Vagina (tissue), 2 donors: ENCODE results near the gene FANK1. TPM values are rescaled to one million over a fixed set of nuclear protein-coding genes. Genes with fewer than 3 reads are reported as not detected.
"Not testable (repeated sequence)": the region's sequence is repeated elsewhere in the genome, so short reads cannot be mapped to it uniquely, and the experiment has no call there.

Source experiments
- DNase-seq, 2 donors: peaks; one replicate each; pipeline ENCODE4 v3.0.0-alpha.2; 2017; ENCODE audit errors: extremely low spot score in 2 of 2
- H3K27ac ChIP-seq: fragments of 200-600 bp; sonication (generic); one replicate; pipeline ENCODE4 v1.5.1; 2019
- H3K27me3 ChIP-seq: fragments of 200-600 bp; sonication (generic); one replicate; pipeline ENCODE4 v1.5.1; 2019
- H3K36me3 ChIP-seq, 2 donors: fragments of 200-600 bp; sonication (generic); one replicate each; pipeline ENCODE4 v1.5.1; 2017 to 2019
- H3K4me1 ChIP-seq: fragments of 200-600 bp; sonication (generic); one replicate; pipeline ENCODE4 v1.5.1; 2019
- H3K4me3 ChIP-seq, 2 donors: fragments of 200-600 bp; sonication (generic); 1 replicate in 1 of 2; 2 replicates in 1 of 2; pipeline ENCODE4 v1.5.1; 2016 to 2019
- H3K9me3 ChIP-seq: fragments of 200-600 bp; sonication (generic); one replicate; pipeline ENCODE4 v1.5.1; 2019
- POLR2A ChIP-seq, 2 donors: fragments of 450-650 bp; IDR thresholded peaks; one replicate each; pipeline ENCODE4 v1.6.1; 2017; ENCODE audit warnings: antibody characterized with exemption in 2 of 2, mild to moderate bottlenecking in 2 of 2, moderate library complexity in 2 of 2
- POLR2AphosphoS5 ChIP-seq, 2 donors: sonication (generic); formaldehyde crosslinking; IDR thresholded peaks; one replicate each; pipeline ENCODE4 v1.9.0; 2017; ENCODE audit warnings: antibody characterized with exemption in 2 of 2, mild to moderate bottlenecking in 2 of 2, low read depth in 1 of 2; ENCODE audit not compliant: insufficient read depth in 1 of 2
- intact Hi-C: fragments of 100-400 bp; cut with DNase I; formaldehyde crosslinking; loops from one replicate; pipeline ENCODE4 v1.15.1; 2023
- total RNA-seq: library from RNA; depleted of rRNA; stranded (reverse); fragments of >200 nt; gene quantifications from one replicate; pipeline ENCODE4 v1.2.3, GENCODE V29; 2016
- TF ChIP-seq, protein P1 (sequence below), 3 experiments: fragments of 450-650 bp in 2 of 3; fragments of 200-600 bp in 1 of 3; sonication (generic) in 1 of 3; IDR thresholded peaks; one replicate each; pipeline ENCODE4 v1.5.1; 2017 to 2019; ENCODE audit warnings: antibody characterized with exemption in 3 of 3, mild to moderate bottlenecking in 2 of 3, moderate library complexity in 2 of 3

Gene FANK1
- total RNA-seq, 1 donor from 2014 or later = 6.6 TPM

DNA sequence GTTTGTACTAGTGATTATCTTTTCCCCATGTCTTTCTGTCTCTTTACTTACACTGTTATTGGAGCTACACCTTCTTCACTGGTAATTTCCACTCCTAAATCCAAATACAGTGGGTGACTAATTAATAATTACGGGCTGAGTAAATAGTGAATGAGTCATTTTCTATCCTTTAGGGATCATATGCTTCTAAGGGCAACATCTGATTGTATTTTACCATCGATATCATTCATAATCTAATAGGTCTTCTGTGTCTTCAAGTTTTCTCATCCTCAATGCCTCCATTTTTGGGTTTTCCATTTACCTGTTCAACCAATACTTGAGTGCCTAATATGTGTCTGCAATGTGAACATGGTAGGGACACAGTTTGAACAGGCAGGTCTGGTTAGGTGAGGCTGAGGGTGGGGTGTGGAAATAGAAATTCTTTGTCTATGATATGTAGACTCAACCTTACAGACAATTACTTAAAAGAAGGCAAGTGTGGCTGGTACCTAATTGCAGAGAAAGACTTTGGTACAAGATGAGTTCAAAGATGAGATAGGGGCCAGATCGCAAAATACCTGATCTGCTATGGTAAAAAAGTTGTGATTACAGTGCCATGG lies 9.4 kb upstream of the FANK1 start:
- Histone ChIP-seq H3K4me3 (no peak overlapping the region), H3K4me1 (no peaks in the 10 kb centered on the region), H3K36me3 (no peaks in the 10 kb centered on the region), H3K27ac (no peak overlapping the region), H3K9me3 (no peaks in the 10 kb centered on the region), H3K27me3 (no peaks in the 10 kb centered on the region)
- DNase-seq = no peak
- intact Hi-C loops = no loop called here
- TF ChIP-seq, protein P1, sequence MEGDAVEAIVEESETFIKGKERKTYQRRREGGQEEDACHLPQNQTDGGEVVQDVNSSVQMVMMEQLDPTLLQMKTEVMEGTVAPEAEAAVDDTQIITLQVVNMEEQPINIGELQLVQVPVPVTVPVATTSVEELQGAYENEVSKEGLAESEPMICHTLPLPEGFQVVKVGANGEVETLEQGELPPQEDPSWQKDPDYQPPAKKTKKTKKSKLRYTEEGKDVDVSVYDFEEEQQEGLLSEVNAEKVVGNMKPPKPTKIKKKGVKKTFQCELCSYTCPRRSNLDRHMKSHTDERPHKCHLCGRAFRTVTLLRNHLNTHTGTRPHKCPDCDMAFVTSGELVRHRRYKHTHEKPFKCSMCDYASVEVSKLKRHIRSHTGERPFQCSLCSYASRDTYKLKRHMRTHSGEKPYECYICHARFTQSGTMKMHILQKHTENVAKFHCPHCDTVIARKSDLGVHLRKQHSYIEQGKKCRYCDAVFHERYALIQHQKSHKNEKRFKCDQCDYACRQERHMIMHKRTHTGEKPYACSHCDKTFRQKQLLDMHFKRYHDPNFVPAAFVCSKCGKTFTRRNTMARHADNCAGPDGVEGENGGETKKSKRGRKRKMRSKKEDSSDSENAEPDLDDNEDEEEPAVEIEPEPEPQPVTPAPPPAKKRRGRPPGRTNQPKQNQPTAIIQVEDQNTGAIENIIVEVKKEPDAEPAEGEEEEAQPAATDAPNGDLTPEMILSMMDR (IDR thresholded peaks at IDR 0.05) = no peak
- TF ChIP-seq POLR2A (IDR thresholded peaks at IDR 0.05) = no peak
- TF ChIP-seq POLR2AphosphoS5 (IDR thresholded peaks at IDR 0.05; ENCODE audit: insufficient read depth in 1 of 2, low read depth in 1 of 2) = peak in 1 of 2 donors; percentile 62

- H3K4me1 ChIP-seq, H3K9me3 ChIP-seq, H3K4me3 ChIP-seq, H3K27me3 ChIP-seq, H3K36me3 ChIP-seq, DNase-seq, intact Hi-C loops, H3K27ac ChIP-seq: not testable (repeated sequence)
These were observed 6.9 kb upstream of the FANK1 start for GRCh38 chr10:125889441-125889840.

DNA sequence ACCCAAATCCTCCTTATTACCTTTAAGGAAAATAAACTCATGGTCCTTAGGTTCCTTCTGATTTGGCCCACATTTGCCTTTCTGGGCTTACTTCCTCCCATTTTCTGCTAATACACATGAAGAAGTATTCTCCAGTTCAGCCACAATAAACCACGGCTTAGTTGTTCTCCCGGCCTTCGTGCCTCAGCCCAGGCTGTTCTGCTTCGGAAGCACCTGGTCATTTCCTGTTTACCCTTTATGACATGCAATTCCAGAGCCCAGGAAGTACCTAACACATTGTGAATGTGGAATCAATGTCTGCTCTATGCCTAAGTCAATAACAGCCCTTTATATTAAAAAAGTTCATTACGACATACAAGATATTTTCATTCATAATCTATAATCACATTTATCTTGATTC lies 4.0 kb upstream of the FANK1 start:
- H3K27ac ChIP-seq, intact Hi-C loops: not testable (repeated sequence)

DNA sequence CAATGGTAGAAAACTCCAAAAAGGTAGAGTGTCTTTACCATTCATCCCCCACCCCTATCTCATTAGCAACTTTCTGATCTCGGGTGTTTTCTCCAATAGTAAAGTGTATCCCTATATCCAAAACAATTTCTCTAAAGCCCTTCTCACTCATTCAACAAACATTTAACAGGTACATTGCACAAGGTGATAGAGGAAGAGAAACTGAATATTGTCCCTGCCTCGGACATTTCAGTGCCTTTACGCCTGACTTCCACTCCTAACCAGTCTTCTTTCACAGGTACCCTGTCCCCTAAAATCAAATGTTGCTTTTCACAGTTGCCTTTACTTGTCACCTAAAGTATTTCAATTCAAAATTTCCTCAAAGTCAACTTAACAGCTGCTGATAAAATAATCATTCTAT lies 2.2 kb upstream of the FANK1 start:
- H3K36me3 ChIP-seq, intact Hi-C loops, H3K27me3 ChIP-seq, H3K4me3 ChIP-seq, H3K27ac ChIP-seq, H3K9me3 ChIP-seq, DNase-seq: not testable (repeated sequence)
- peaks cover 19% of the 10 kb centered on the region for H3K4me1 ChIP-seq

More for the DNA sequence above, 4.0 kb upstream of the FANK1 start:
- not testable (repeated sequence) for H3K9me3 ChIP-seq, H3K27me3 ChIP-seq, H3K36me3 ChIP-seq, DNase-seq, H3K4me3 ChIP-seq
- H3K4me1 ChIP-seq = peaks cover 16% of the 10 kb centered on the region

- Histone ChIP-seq H3K4me1 (peaks cover 19% of the 10 kb centered on the region), H3K4me3 (peak overlapping the region; percentile 70 to 92), H3K27ac (peak overlapping the region; percentile 86)
- H3K36me3 ChIP-seq, H3K9me3 ChIP-seq, intact Hi-C loops, H3K27me3 ChIP-seq: not testable (repeated sequence)
- peak in 1 of 2 donors; percentile 97 for DNase-seq
These were observed 955 bp upstream of the FANK1 start for GRCh38 chr10:125895130-125896087.

DNA sequence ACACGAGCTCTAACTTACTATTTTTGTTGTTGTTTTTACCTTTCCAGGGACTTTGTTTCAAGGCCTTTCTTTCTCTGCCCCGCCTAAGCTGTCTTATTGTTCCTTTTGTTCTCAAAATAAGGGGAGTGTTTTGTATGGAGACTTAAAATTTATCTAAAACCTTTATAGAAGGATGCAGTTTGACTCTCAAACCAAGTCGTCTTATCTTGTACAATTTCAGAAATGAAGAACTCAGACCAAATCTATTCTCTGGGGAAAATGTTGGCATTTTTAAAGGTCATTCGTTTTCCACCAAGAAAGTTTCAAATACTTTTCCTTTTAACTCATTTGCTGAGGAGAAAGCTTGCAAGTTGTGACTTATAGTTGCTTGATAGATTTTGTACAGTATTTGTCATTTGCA lies 953 bp downstream of the FANK1 start:
- H3K36me3 ChIP-seq, intact Hi-C loops, DNase-seq, H3K9me3 ChIP-seq, H3K27me3 ChIP-seq: not testable (repeated sequence)
- Histone ChIP-seq H3K27ac (peak overlapping the region; percentile 86), H3K4me3 (peak overlapping the region in 1 of 2 donors; percentile 92), H3K4me1 (peaks cover 19% of the 10 kb centered on the region)

- H3K4me3 ChIP-seq, H3K36me3 ChIP-seq, H3K27me3 ChIP-seq, H3K9me3 ChIP-seq, H3K27ac ChIP-seq, H3K4me1 ChIP-seq, intact Hi-C loops, DNase-seq: not testable (repeated sequence)
- TF ChIP-seq POLR2AphosphoS5 (IDR thresholded peaks at IDR 0.05; ENCODE audit: insufficient read depth in 1 of 2, low read depth in 1 of 2) = peak in 1 of 2 donors; percentile 43
These were observed 4.6 kb downstream of the FANK1 start for GRCh38 chr10:125900963-125901362.

DNA sequence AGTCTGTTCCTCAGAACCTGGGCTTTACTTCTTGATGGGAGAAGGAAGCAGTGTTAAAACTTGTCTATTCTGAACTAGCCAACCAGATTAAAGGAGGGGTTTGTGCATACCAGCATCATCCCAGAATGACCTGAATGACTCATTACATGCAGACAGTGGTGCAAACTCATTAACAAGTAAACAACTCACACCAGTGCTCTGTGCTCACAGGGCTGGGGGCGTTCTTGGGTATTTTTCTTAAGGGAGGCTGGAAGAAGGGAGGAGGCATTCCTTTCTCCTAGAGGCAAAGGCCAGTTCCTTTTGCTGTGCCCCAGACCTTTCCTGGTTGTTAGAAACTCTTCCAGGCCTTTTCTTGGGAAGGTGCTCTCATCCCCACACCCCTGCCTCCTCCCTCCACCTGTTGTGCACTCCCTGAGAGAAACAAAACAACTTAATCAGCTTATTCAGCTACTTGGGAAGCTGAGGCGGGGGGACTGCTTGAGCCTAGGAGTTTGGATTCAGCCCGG lies 6.8 kb downstream of the FANK1 start:
- H3K27ac ChIP-seq, H3K9me3 ChIP-seq, intact Hi-C loops, H3K4me1 ChIP-seq, H3K27me3 ChIP-seq, H3K36me3 ChIP-seq, DNase-seq, H3K4me3 ChIP-seq: not testable (repeated sequence)

DNA sequence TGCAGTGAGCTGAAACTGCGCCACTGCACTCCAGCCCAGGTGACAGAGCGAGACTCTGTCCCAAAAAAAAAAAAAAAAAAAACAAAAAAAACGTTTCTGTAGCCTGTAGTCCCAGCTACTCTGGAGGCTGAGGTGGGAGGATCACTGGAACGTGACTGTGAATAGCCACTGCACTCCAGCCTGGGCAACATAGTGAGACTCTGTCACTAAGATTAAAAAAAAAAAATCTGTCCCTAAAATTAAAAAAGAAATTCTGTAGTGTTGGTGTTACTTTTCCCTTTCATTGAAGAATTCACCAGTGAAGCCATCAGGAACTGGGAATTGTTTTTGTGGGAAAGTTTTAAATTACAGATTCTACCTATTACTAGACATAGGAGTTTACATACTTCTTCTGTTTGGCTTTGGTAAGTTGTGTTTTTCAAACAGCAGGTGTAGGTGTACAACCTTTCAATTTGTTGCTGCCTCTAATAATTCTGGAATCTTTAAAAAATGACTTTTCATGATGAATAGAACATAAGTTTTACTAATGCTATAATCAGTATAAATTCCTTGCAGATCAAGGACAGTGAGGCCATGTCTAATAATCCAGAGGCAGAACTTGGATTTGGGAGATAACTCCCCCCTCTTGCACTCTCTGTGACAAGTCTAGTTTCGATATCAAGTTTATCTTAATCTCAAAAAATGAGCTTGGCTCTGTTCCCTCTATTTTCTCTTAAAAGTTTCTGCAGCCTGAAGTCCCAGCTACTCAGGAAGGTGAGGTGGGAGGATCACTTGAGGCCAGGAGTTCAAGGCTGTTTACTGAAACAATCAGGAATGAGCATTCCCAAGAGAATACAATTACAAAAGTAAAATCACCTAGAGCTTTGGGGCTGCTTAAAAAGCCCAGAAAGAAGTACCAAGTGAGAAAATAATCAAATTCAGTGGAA lies 9.0 kb downstream of the FANK1 start:
- H3K27ac ChIP-seq, H3K27me3 ChIP-seq, H3K36me3 ChIP-seq, H3K9me3 ChIP-seq, intact Hi-C loops, H3K4me3 ChIP-seq, H3K4me1 ChIP-seq, DNase-seq: not testable (repeated sequence)

- H3K27ac ChIP-seq, H3K4me3 ChIP-seq, H3K9me3 ChIP-seq, intact Hi-C loops, H3K36me3 ChIP-seq, H3K4me1 ChIP-seq, H3K27me3 ChIP-seq, DNase-seq: not testable (repeated sequence)
These were observed 11.2 kb downstream of the FANK1 start for GRCh38 chr10:125907598-125907997.

GRCh38 chr10:125908813-125909212 lies 12.4 kb downstream of the FANK1 start:
- H3K4me1 ChIP-seq, H3K27me3 ChIP-seq, intact Hi-C loops, H3K36me3 ChIP-seq, DNase-seq, H3K9me3 ChIP-seq, H3K4me3 ChIP-seq, H3K27ac ChIP-seq: not testable (repeated sequence)
